ENCODE results near the gene AGO3. TPM values are rescaled to one million over a fixed set of nuclear protein-coding genes. Genes with fewer than 3 reads are reported as not detected.
"Not testable (repeated sequence)": the region's sequence is repeated elsewhere in the genome, so short reads cannot be mapped to it uniquely, and the experiment has no call there.

AGO3 gene
- total and polyA plus RNA-seq, 3 experiments from 2014 or later: 12.8 to 31.3 (median 30.0) TPM

- DNase-seq: no peak
- Histone ChIP-seq H3K27ac (ENCODE audit: low read depth, low read length) (no peak overlapping the region), H3K4me1 (ENCODE audit: insufficient read depth, low read length) (no peaks in the 10 kb centered on the region), H3K27me3 (ENCODE audit: insufficient read depth, low read length, poor library complexity, severe bottlenecking) (no peaks in the 10 kb centered on the region), H3K4me3 (ENCODE audit: low read length) (no peak overlapping the region), H3K9me3 (ENCODE audit: low read length) (no peaks in the 10 kb centered on the region), H3K36me3 (ENCODE audit: insufficient read depth, low read length) (peaks cover 4% of the 10 kb centered on the region)
- H3K4me3 Mint-ChIP-seq: no peak overlapping the region
- no peaks in the 10 kb centered on the region for H3K27me3 Mint-ChIP-seq
- ChIA-PET POLR2A (interaction anchor here (0.7 kb wide), 1 partner anchor 601 kb away, joined by 8 read pairs; no protein-coding TSS in a partner anchor), CTCF (no interaction called here)
- H3K4me1 Mint-ChIP-seq: no peaks in the 10 kb centered on the region
- H3K36me3 Mint-ChIP-seq: peaks cover 0 to 78% (median 13%) of the 10 kb centered on the region in 3 donors
- H3K9me3 Mint-ChIP-seq: no peaks in the 10 kb centered on the region
- peak overlapping the region in 1 of 8 donors; percentile 43 for H3K27ac Mint-ChIP-seq
These were observed 83.9 kb downstream of the AGO3 start for GRCh38 chr1:36014722-36015220.

GRCh38 chr1:36016686-36017085 is 85.8 kb downstream of the AGO3 start:
- Mint-ChIP-seq H3K9me3 (no peaks in the 10 kb centered on the region), H3K27ac (peak overlapping the region in 1 of 8 donors; percentile 74), H3K4me3 (no peak overlapping the region), H3K27me3 (no peaks in the 10 kb centered on the region), H3K4me1 (no peaks in the 10 kb centered on the region), H3K36me3 (peaks cover 0 to 75% (median 11%) of the 10 kb centered on the region in 3 donors)
- Histone ChIP-seq H3K27me3 (ENCODE audit: insufficient read depth, low read length, poor library complexity, severe bottlenecking) (no peaks in the 10 kb centered on the region), H3K4me3 (ENCODE audit: low read length) (no peak overlapping the region), H3K36me3 (ENCODE audit: insufficient read depth, low read length) (peaks cover 4% of the 10 kb centered on the region), H3K4me1 (ENCODE audit: insufficient read depth, low read length) (no peaks in the 10 kb centered on the region), H3K27ac (ENCODE audit: low read depth, low read length) (no peak overlapping the region), H3K9me3 (ENCODE audit: low read length) (no peaks in the 10 kb centered on the region)
- ChIA-PET CTCF (no interaction called here), POLR2A (no interaction called here)
- DNase-seq: no peak

DNA sequence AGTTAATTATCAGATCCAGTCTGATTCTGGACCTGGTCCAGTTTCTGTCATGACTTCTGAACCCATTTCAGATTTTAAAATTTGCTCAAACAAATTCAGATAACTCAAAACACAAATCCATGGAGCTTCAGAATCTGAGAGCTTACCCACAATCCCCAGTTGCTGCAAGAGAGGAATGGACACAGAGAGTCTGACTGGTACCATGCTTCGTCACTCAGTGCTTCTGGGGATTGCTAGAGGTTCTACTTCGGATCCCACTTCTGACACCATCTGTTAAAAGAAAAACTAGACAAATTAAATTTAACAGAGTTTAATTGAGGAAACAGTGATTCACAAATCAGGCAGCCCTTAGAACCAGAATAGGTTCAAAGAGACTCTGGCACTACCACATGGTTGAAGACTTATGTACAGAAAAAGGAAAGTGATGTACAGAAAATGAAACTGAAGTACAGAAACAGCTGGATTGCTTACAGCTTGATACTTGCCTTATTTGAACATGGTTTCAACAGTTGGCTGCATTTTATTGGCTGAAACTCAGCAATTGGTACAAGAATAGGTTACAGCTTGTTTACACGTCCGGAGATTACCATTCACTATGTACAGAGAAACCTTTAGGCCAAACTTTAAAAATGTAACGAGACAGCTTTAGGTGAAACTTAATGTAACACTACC is 92.3 kb downstream of the AGO3 start:
- Histone ChIP-seq H3K27ac (ENCODE audit: low read depth, low read length) (no peak overlapping the region), H3K27me3 (ENCODE audit: insufficient read depth, low read length, poor library complexity, severe bottlenecking) (no peaks in the 10 kb centered on the region), H3K36me3 (ENCODE audit: insufficient read depth, low read length) (peaks cover 4% of the 10 kb centered on the region), H3K9me3 (ENCODE audit: low read length) (no peaks in the 10 kb centered on the region), H3K4me1 (ENCODE audit: insufficient read depth, low read length) (no peaks in the 10 kb centered on the region), H3K4me3 (ENCODE audit: low read length) (no peak overlapping the region)
- Mint-ChIP-seq H3K27me3 (no peaks in the 10 kb centered on the region), H3K4me1 (peaks cover 0 to 9% (median 2%) of the 10 kb centered on the region in 3 donors), H3K36me3 (peaks cover 12 to 60% (median 20%) of the 10 kb centered on the region in 3 donors), H3K27ac (peak overlapping the region in 5 of 8 donors; percentile 34 to 84 (median 53)), H3K4me3 (peak overlapping the region in 4 of 7 donors; percentile 3 to 40 (median 26)), H3K9me3 (peaks cover 0 to 3% (median 0%) of the 10 kb centered on the region in 5 donors)
- CTCF ChIA-PET: no interaction called here
- no peak for DNase-seq
- POLR2A ChIA-PET: no interaction called here

GRCh38 chr1:36024024-36024423 is 93.1 kb downstream of the AGO3 start:
- peaks cover 16 to 56% (median 23%) of the 10 kb centered on the region in 3 donors for H3K36me3 Mint-ChIP-seq
- peak overlapping the region in 4 of 8 donors; percentile 0 to 84 (median 36) for H3K27ac Mint-ChIP-seq
- H3K4me3 Mint-ChIP-seq; H3K27me3 ChIP-seq (ENCODE audit: insufficient read depth, low read length, poor library complexity, severe bottlenecking); H3K36me3 ChIP-seq (ENCODE audit: insufficient read depth, low read length); H3K27ac ChIP-seq (ENCODE audit: low read depth, low read length); H3K4me1 Mint-ChIP-seq; POLR2A ChIA-PET; H3K9me3 Mint-ChIP-seq; H3K4me1 ChIP-seq (ENCODE audit: insufficient read depth, low read length); H3K4me3 ChIP-seq (ENCODE audit: low read length); H3K9me3 ChIP-seq (ENCODE audit: low read length); H3K27me3 Mint-ChIP-seq; DNase-seq: not testable (repeated sequence)
- CTCF ChIA-PET: interaction anchor here (0.6 kb wide), 1 partner anchor 9 kb away, joined by 3 read pairs; no protein-coding TSS in a partner anchor

- no peak for DNase-seq
- no peaks in the 10 kb centered on the region for H3K9me3 ChIP-seq (ENCODE audit: low read length)
These were observed 93.9 kb downstream of the AGO3 start for GRCh38 chr1:36024847-36025246.

GRCh38 chr1:36027766-36028165 is 96.9 kb downstream of the AGO3 start:
- Histone ChIP-seq H3K36me3 (ENCODE audit: insufficient read depth, low read length) (peaks cover 8% of the 10 kb centered on the region), H3K27me3 (ENCODE audit: insufficient read depth, low read length, poor library complexity, severe bottlenecking) (no peaks in the 10 kb centered on the region), H3K9me3 (ENCODE audit: low read length) (no peaks in the 10 kb centered on the region), H3K4me1 (ENCODE audit: insufficient read depth, low read length) (no peaks in the 10 kb centered on the region), H3K27ac (ENCODE audit: low read depth, low read length) (no peak overlapping the region), H3K4me3 (ENCODE audit: low read length) (no peak overlapping the region)
- no peak for DNase-seq
- Mint-ChIP-seq H3K4me1 (peaks cover 0 to 9% (median 2%) of the 10 kb centered on the region in 3 donors), H3K27me3 (no peaks in the 10 kb centered on the region), H3K4me3 (no peak overlapping the region), H3K9me3 (peaks cover 0 to 3% (median 0%) of the 10 kb centered on the region in 5 donors), H3K27ac (no peak overlapping the region), H3K36me3 (peaks cover 24 to 61% (median 27%) of the 10 kb centered on the region in 3 donors)
- ChIA-PET CTCF (no interaction called here), POLR2A (no interaction called here)

More at GRCh38 chr1:36024847-36025246, 93.9 kb downstream of the AGO3 start:
- no peaks in the 10 kb centered on the region for H3K4me1 ChIP-seq (ENCODE audit: insufficient read depth, low read length)
- Mint-ChIP-seq H3K27ac (no peak overlapping the region), H3K27me3 (no peaks in the 10 kb centered on the region), H3K9me3 (peaks cover 0 to 3% (median 0%) of the 10 kb centered on the region in 5 donors), H3K4me3 (no peak overlapping the region), H3K36me3 (peaks cover 16 to 50% (median 24%) of the 10 kb centered on the region in 3 donors), H3K4me1 (peaks cover 0 to 9% (median 2%) of the 10 kb centered on the region in 3 donors)
- H3K4me3 ChIP-seq (ENCODE audit: low read length): no peak overlapping the region
- H3K27me3 ChIP-seq (ENCODE audit: insufficient read depth, low read length, poor library complexity, severe bottlenecking): no peaks in the 10 kb centered on the region
- peaks cover 4% of the 10 kb centered on the region for H3K36me3 ChIP-seq (ENCODE audit: insufficient read depth, low read length)
- no peak overlapping the region for H3K27ac ChIP-seq (ENCODE audit: low read depth, low read length)
- ChIA-PET POLR2A (no interaction called here), CTCF (no interaction called here)

- Histone ChIP-seq H3K9me3 (ENCODE audit: low read length) (no peaks in the 10 kb centered on the region), H3K27me3 (ENCODE audit: insufficient read depth, low read length, poor library complexity, severe bottlenecking) (no peaks in the 10 kb centered on the region), H3K4me3 (ENCODE audit: low read length) (no peak overlapping the region), H3K4me1 (ENCODE audit: insufficient read depth, low read length) (no peaks in the 10 kb centered on the region), H3K36me3 (ENCODE audit: insufficient read depth, low read length) (peaks cover 14% of the 10 kb centered on the region), H3K27ac (ENCODE audit: low read depth, low read length) (no peak overlapping the region)
- H3K36me3 Mint-ChIP-seq: peaks cover 27 to 65% (median 30%) of the 10 kb centered on the region in 3 donors
- ChIA-PET POLR2A (no interaction called here), CTCF (no interaction called here)
- no peak overlapping the region for H3K4me3 Mint-ChIP-seq
- no peaks in the 10 kb centered on the region for H3K27me3 Mint-ChIP-seq
- peaks cover 0 to 3% (median 0%) of the 10 kb centered on the region in 5 donors for H3K9me3 Mint-ChIP-seq
- H3K27ac Mint-ChIP-seq: no peak overlapping the region
- no peaks in the 10 kb centered on the region for H3K4me1 Mint-ChIP-seq
- no peak for DNase-seq
These were observed 100.5 kb downstream of the AGO3 start for GRCh38 chr1:36031441-36031840.

- no peak for DNase-seq
- peaks cover 11% of the 10 kb centered on the region for H3K36me3 ChIP-seq (ENCODE audit: insufficient read depth, low read length)
- no peaks in the 10 kb centered on the region for H3K9me3 Mint-ChIP-seq
- H3K27me3 ChIP-seq (ENCODE audit: insufficient read depth, low read length, poor library complexity, severe bottlenecking): no peaks in the 10 kb centered on the region
- no peak overlapping the region for H3K27ac ChIP-seq (ENCODE audit: low read depth, low read length)
- peaks cover 11 to 67% (median 20%) of the 10 kb centered on the region in 3 donors for H3K36me3 Mint-ChIP-seq
- no peak overlapping the region for H3K4me3 Mint-ChIP-seq
- no peaks in the 10 kb centered on the region for H3K27me3 Mint-ChIP-seq
- no peaks in the 10 kb centered on the region for H3K4me1 ChIP-seq (ENCODE audit: insufficient read depth, low read length)
- H3K4me3 ChIP-seq (ENCODE audit: low read length): no peak overlapping the region
- CTCF ChIA-PET: no interaction called here
- H3K27ac Mint-ChIP-seq: no peak overlapping the region
- no peaks in the 10 kb centered on the region for H3K4me1 Mint-ChIP-seq
- POLR2A ChIA-PET: no interaction called here
- H3K9me3 ChIP-seq (ENCODE audit: low read length): no peaks in the 10 kb centered on the region
These were observed 103.8 kb downstream of the AGO3 start for GRCh38 chr1:36034692-36035091.

Measured in CD8-positive, alpha-beta memory T cell (primary cell).